ENCODE data around the gene CACYBP. TPM values are rescaled to one million over a fixed set of nuclear protein-coding genes. Genes with fewer than 3 reads are reported as not detected.

The CACYBP gene
- total RNA-seq, 1 experiment from 2014 or later = 202 TPM

- Mint-ChIP-seq H3K4me3 (no peak overlapping the region), H3K27me3 (ENCODE audit: low read depth) (peaks cover 2% of the 10 kb centered on the region; the same call in 1 of the 2 replicates), H3K27ac (no peak overlapping the region), H3K36me3 (ENCODE audit: insufficient read depth in 1 of 3, low read depth in 3 of 3) (no peaks in the 10 kb centered on the region), H3K4me1 (peaks cover 6 to 8% of the 10 kb centered on the region in 2 experiments; a peak in 2 of 4 replicates), H3K9me3 (no peaks in the 10 kb centered on the region)
- H2BK20ac ChIP-seq (ENCODE audit: low read depth, low read length, poor library complexity, severe bottlenecking) = no peak overlapping the region
- no peak overlapping the region for H3K27ac ChIP-seq (ENCODE audit: insufficient read length, low read depth, low read length)
- no peak overlapping the region for H3K14ac ChIP-seq (ENCODE audit: insufficient read depth, low read length)
- H4K20me1 ChIP-seq (ENCODE audit: control insufficient read depth, insufficient read depth, insufficient read length) = no peaks in the 10 kb centered on the region
- TF ChIP-seq CTCF (conservative IDR thresholded peaks at IDR 0.05) = no peak
- no peak overlapping the region for H3K23ac ChIP-seq (ENCODE audit: insufficient read length, low read depth, low read length)
- H3K18ac ChIP-seq (ENCODE audit: insufficient read length, low read depth, low read length) = no peak overlapping the region
- H3K4me1 ChIP-seq (ENCODE audit: insufficient read depth, low read length) = no peaks in the 10 kb centered on the region
- H3K27me3 ChIP-seq (ENCODE audit: insufficient read depth, low read length) = no peaks in the 10 kb centered on the region
- H3K9ac ChIP-seq (ENCODE audit: extremely low read depth, insufficient read length, low read length) = no peak overlapping the region
- no peak overlapping the region for H2BK5ac ChIP-seq (ENCODE audit: insufficient read length, low read length)
- H3K9me3 ChIP-seq (ENCODE audit: control insufficient read depth, low read depth, low read length) = no peaks in the 10 kb centered on the region
- H3K4me2 ChIP-seq (ENCODE audit: insufficient read depth, insufficient read length, low read length) = no peak overlapping the region
- H3K56ac ChIP-seq (ENCODE audit: insufficient read length, low read depth, low read length) = no peak overlapping the region
- no peaks in the 10 kb centered on the region for H3K79me1 ChIP-seq (ENCODE audit: insufficient read depth, low read depth, low read length, poor library complexity, severe bottlenecking)
- no peak overlapping the region for H2BK12ac ChIP-seq (ENCODE audit: insufficient read length, low read depth, low read length)
- H3K23me2 ChIP-seq (ENCODE audit: insufficient read length, low read depth, low read length, poor library complexity, severe bottlenecking) = no peaks in the 10 kb centered on the region
- no peak overlapping the region for H2BK15ac ChIP-seq (ENCODE audit: low read depth, low read length)
- H2AFZ ChIP-seq (ENCODE audit: low read length) = no peak overlapping the region
- WGBS (ENCODE audit: extremely low coverage, insufficient read length, low lambda C conversion rate) = no CpG with 5 or more reads among the region's 19 CpGs
- no peak overlapping the region for H4K5ac ChIP-seq (ENCODE audit: insufficient read length, low read depth, low read length)
- no peak overlapping the region for H4K8ac ChIP-seq (replicated peaks; ENCODE audit: insufficient read length, low read depth, low read length)
- H4K91ac ChIP-seq (ENCODE audit: insufficient read length, low read depth, low read length) = no peak overlapping the region
- H2AK5ac ChIP-seq (ENCODE audit: insufficient read length, low read length) = no peak overlapping the region
- H3T11ph ChIP-seq (ENCODE audit: low read length) = no peak overlapping the region
- DNase-seq = no peak
- no peaks in the 10 kb centered on the region for H3K79me2 ChIP-seq (ENCODE audit: insufficient read depth, low read length)
- H2BK120ac ChIP-seq (ENCODE audit: low read depth, low read length, poor library complexity, severe bottlenecking) = no peak overlapping the region
- no peak overlapping the region for H3K4ac ChIP-seq (ENCODE audit: low read depth, low read length)
Measured at GRCh38 chr1:175045097-175045496, 45.4 kb downstream of the CACYBP start.

Measured in H9 (cell line).